GM12872 (cell line): ENCODE data around the gene PUM2.

Experiments
- TF ChIP-seq, protein P1 (sequence below): IDR thresholded peaks from 3 replicates; pipeline ENCODE4 v1.5.1; 2011; ENCODE audit warnings: low read depth, mild to moderate bottlenecking, low read length, moderate library complexity; ENCODE audit not compliant: insufficient read depth

PUM2 gene

DNA sequence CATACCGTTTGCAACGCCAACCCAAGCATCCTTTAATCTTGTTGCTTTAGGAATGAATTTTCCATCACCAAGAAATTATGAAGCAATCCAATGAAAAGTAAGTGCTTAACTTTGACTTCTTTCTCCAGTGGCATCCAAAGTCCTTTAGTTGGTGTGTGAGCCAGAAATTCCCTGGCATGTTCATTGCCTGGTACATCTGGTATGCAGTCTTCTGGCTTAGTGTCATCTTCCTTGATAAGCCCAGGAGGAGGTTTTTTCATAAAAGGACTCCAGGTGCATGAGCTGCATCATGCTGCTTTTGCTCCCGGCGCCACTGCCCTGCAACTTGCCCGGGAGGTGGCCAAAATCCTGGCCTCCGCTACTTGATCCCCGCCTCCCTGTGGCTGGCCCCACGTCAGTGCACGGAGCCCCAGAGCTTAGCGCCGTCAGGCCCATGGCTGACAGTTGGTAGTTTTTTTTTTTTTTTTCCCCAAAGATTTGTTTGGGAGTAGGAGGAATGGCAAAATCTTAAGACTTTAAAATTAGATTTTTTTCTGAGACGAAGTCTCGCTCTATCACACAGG, 58.7 kb downstream of the PUM2 start:
- TF ChIP-seq, protein P1, sequence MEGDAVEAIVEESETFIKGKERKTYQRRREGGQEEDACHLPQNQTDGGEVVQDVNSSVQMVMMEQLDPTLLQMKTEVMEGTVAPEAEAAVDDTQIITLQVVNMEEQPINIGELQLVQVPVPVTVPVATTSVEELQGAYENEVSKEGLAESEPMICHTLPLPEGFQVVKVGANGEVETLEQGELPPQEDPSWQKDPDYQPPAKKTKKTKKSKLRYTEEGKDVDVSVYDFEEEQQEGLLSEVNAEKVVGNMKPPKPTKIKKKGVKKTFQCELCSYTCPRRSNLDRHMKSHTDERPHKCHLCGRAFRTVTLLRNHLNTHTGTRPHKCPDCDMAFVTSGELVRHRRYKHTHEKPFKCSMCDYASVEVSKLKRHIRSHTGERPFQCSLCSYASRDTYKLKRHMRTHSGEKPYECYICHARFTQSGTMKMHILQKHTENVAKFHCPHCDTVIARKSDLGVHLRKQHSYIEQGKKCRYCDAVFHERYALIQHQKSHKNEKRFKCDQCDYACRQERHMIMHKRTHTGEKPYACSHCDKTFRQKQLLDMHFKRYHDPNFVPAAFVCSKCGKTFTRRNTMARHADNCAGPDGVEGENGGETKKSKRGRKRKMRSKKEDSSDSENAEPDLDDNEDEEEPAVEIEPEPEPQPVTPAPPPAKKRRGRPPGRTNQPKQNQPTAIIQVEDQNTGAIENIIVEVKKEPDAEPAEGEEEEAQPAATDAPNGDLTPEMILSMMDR: no peak

- TF ChIP-seq, protein P1: peak; percentile 50; the same call in 2 of the 3 replicates
These were observed 59.5 kb downstream of the PUM2 start for GRCh38 chr2:20291106-20291564.

GRCh38 chr2:20288642-20289340, 61.9 kb downstream of the PUM2 start:
- TF ChIP-seq, protein P1: no peak

GRCh38 chr2:20282916-20283592, 67.6 kb downstream of the PUM2 start:
- TF ChIP-seq, protein P1: no peak

DNA sequence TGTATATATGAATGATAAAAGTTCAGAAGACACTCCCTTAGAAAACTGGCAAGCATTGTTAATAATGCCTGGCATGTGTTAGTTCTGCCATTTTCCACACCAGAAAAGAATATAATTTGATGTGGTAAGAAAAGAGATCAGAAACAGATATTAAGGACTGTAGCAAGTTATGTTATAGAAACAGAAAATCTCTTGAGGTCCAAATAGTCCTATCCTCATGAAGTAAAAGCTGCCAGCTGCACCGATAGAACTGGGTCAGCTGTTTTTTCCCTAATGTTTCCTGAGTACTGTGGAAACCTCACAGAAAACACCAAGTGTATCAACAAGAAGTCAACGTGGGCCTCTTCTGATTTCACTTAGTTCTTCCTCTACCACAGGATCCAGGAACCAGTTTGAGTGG, 68.8 kb downstream of the PUM2 start:
- TF ChIP-seq, protein P1: no peak

DNA sequence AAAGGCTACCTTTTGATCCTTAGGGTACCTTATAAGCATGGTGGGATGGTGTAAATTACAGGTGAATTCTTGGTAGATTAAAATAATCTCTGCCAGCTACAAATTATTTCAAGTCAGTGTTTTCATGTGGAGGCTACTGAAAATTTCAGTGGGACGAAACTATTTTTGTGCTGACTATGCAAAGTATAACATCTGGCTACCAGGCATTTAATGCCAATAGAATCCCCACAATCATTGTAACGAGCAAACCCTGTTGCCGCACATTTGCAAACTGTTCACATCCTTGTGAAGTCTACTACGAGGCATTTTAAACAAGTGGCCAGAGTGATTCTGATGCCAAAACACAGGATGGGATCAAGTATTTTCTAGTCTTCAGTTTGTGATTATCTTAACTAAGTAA, 77.6 kb downstream of the PUM2 start:
- TF ChIP-seq, protein P1: no peak

GRCh38 chr2:20267529-20267928, 83.1 kb downstream of the PUM2 start:
- TF ChIP-seq, protein P1: no peak
